GM10266 (cell line): ENCODE data around the gene LYZL4.

ENCODE experiments used
- DNase-seq: peaks from one replicate; pipeline ENCODE4 v3.0.0; 2012; ENCODE audit errors: extremely low spot score
- CTCF ChIP-seq: IDR thresholded peaks from 2 replicates; pipeline ENCODE4 v1.5.1; 2012; ENCODE audit warnings: mild to moderate bottlenecking, low read depth; ENCODE audit not compliant: control insufficient read depth, insufficient read depth; ENCODE audit errors: missing control alignments

The LYZL4 gene

GRCh38 chr3:42438758-42439157, 28.3 kb upstream of the LYZL4 start:
- no peak for DNase-seq
- no peak for TF ChIP-seq CTCF

- TF ChIP-seq CTCF = no peak
- DNase-seq = no peak
These were observed 27.8 kb upstream of the LYZL4 start for GRCh38 chr3:42438193-42438592.

GRCh38 chr3:42434777-42435380, 24.5 kb upstream of the LYZL4 start:
- no peak for TF ChIP-seq CTCF
- DNase-seq = no peak

DNA sequence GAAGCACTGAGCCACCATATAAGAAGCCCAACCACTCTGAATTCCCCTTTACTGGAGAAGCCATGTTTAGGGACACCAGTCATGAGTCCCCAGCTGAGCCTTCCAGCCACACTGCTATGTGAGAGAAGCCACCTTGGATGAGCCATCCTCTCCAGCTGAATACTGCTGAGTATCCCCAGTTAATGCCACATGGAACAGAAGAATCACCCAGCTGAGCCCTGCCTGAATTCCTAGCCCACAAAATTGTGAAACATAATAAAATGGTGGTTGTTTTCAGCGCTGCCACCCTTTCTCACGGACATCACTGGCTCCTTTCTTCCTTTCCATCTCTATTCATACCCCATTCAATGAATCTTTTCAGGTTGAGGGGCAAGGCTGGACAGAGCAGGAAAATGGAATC, 22.1 kb upstream of the LYZL4 start:
- DNase-seq = no peak
- no peak for TF ChIP-seq CTCF

DNA sequence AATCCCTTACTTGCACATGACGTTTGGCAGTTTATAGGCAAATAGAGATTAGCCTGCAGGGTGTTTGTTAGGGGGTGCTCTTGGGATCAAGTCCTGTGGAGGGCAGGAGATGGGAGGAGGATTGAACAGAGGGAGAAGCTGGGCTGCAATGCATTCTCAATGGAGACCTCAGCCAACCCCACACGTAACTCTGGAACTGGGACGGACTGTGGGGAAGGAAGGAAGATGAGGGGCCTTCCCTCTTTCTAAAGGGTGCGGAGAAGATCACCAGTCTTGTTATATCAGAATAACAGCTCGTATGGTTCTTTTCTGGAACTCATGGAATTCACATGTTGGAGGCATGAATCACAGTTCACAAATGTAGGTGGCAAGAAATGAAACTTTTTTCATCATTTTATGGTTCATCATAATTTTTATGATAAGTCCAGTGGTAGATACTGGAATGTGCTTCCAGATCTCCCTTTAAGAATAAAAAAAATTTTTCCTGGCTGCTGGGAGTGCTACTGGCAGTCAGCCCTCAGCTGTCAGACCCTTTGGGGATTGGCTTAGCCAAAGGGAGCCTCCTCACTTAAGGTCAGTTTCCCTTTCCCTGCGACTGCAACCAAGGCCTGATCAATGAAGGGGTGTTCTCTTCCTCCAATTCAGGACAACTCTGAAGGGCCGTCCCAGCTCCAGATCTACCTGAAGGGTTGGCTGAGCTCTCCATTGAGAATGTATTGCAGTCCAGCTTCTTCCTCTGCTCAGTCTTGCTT, 20.5 kb upstream of the LYZL4 start:
- DNase-seq = no peak
- TF ChIP-seq CTCF = no peak

DNA sequence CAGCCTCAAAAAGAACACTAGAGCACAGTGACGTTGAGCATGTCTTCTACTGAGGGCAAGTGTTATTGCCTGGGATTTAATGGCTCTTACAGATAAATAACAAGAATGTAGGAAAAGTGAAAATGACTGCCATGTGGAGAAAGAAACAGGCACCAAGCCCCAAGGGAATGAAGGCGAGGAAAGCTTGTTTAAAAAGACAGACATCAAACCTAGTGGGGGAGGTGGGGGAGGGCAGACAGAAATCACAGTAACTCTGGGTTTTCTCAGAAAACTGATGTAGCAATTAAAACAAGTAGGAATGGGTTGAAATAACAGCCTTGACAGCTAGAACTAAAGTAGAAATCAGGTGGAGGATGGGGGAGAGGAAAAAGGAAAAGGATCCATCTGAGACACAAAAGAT, 18.4 kb upstream of the LYZL4 start:
- DNase-seq = no peak
- TF ChIP-seq CTCF = no peak

DNA sequence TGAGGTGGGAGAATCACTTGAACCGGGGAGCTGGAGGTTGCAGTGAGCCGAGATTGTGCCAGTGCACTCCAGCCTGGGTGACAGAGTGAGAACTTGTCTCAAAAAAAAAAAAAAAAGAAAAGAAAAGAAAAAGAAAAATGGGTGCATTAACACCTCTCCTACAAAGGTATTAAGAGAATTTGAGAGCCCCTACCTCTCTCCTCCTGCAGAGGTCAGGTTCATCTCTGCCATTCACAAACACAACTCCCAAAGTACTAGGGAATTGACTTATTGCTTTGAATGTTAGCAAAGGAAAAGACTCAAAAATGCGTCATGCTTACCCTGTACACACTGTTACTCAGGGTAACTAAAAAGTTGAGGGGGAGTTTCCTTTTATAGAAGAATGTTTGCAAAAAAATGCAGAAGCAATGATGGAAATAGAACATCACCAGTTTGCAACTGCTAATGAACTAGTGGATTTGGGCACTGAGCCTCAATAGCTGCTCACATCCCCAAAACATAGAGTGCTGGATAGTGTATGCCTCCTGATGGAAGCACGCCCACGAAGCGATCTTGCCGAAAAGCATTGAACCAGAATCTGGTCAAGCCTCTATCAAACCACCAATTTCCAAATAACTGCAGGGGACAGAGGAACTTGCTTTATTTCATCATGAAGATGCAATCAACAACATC, 15.5 kb upstream of the LYZL4 start:
- no peak for DNase-seq
- no peak for TF ChIP-seq CTCF
